ENCODE results near the gene RPL15.

RPL15 gene

GRCh38 chr3:23964537-23965235, 47.8 kb downstream of the RPL15 start:
- no peak for DNase-seq (ENCODE audit: low spot score)

- DNase-seq (ENCODE audit: low spot score): no peak
These were observed 49.4 kb downstream of the RPL15 start for GRCh38 chr3:23966328-23966727.

GRCh38 chr3:23968463-23969184, 51.7 kb downstream of the RPL15 start:
- no peak for DNase-seq (ENCODE audit: low spot score)

- DNase-seq (ENCODE audit: low spot score): no peak
These were observed 52.5 kb downstream of the RPL15 start for GRCh38 chr3:23969393-23969792.

All from iPS-NIHi11 (cell line).